WTC11 (cell line): ENCODE results near the gene TCAP.

ENCODE experiments used
- MLX ChIP-seq: sonication (generic); formaldehyde crosslinking; IDR thresholded peaks from 2 replicates; pipeline ENCODE4 v1.8.1; 2023; ENCODE audit warnings: mild to moderate bottlenecking, missing genetic modification reagents, moderate library complexity
- NFATC4 ChIP-seq: fragments of 250-450 bp; sonication (Bioruptor Pico); IDR thresholded peaks from 2 replicates; pipeline ENCODE4 v1.9.0; 2021; ENCODE audit warnings: mild to moderate bottlenecking
- NFYB ChIP-seq: sonication (generic); formaldehyde crosslinking; conservative IDR thresholded peaks from 2 replicates; pipeline ENCODE4 v1.8.0; 2022; ENCODE audit warnings: low read depth, missing genetic modification reagents
- RORB ChIP-seq: fragments of 250-450 bp; sonication (Bioruptor Pico); IDR thresholded peaks from 2 replicates; pipeline ENCODE4 v1.9.0; 2021; ENCODE audit warnings: mild to moderate bottlenecking
- ZBTB21 ChIP-seq: sonication (generic); formaldehyde crosslinking; IDR thresholded peaks from 2 replicates; pipeline ENCODE4 v1.8.1; 2023; ENCODE audit warnings: mild to moderate bottlenecking, missing genetic modification reagents, borderline replicate concordance

GRCh38 chr17:39711851-39712250, 46.7 kb downstream of the TCAP start:
- no peak for TF ChIP-seq ZBTB21 (CRISPR knock-in tag)
- no peak for TF ChIP-seq MLX
- TF ChIP-seq NFATC4 (CRISPR knock-in tag), result no peak
- no peak for TF ChIP-seq NFYB (CRISPR knock-in tag)
- no peak for TF ChIP-seq RORB
